GM10847 (cell line): ENCODE results near the gene GRP.

Experiments
- POLR2A ChIP-seq: IDR thresholded peaks from 2 replicates; pipeline ENCODE4 v1.6.1; 2011; ENCODE audit not compliant: insufficient read length; ENCODE audit errors: extremely low read depth

The GRP gene

GRCh38 chr18:59219672-59220163 lies at the start of gene GRP:
Gene GRP (plus strand): TSS chr18:59220158. CDS start chr18:59220266, 108 bp downstream.
- TF ChIP-seq POLR2A = no peak

- no peak for TF ChIP-seq POLR2A
These were observed 47.2 kb upstream of the GRP start for GRCh38 chr18:59172664-59173249.

GRCh38 chr18:59177485-59177884 lies 42.5 kb upstream of the GRP start:
- no peak for TF ChIP-seq POLR2A

- TF ChIP-seq POLR2A = no peak
These were observed 39.7 kb upstream of the GRP start for GRCh38 chr18:59180150-59180845.

GRCh38 chr18:59182673-59183072 lies 37.3 kb upstream of the GRP start:
- TF ChIP-seq POLR2A = no peak

GRCh38 chr18:59189008-59189407 lies 30.9 kb upstream of the GRP start:
- no peak for TF ChIP-seq POLR2A

GRCh38 chr18:59189746-59190145 lies 30.2 kb upstream of the GRP start:
- TF ChIP-seq POLR2A = no peak

GRCh38 chr18:59196161-59196725 lies 23.7 kb upstream of the GRP start:
- TF ChIP-seq POLR2A = no peak

GRCh38 chr18:59197636-59198035 lies 22.3 kb upstream of the GRP start:
- no peak for TF ChIP-seq POLR2A

- no peak for TF ChIP-seq POLR2A
These were observed 21.7 kb upstream of the GRP start for GRCh38 chr18:59198215-59198614.

GRCh38 chr18:59200787-59201186 lies 19.2 kb upstream of the GRP start:
- no peak for TF ChIP-seq POLR2A

- no peak for TF ChIP-seq POLR2A
These were observed 17.6 kb upstream of the GRP start for GRCh38 chr18:59202258-59202820.

GRCh38 chr18:59207506-59207905 lies 12.5 kb upstream of the GRP start:
- TF ChIP-seq POLR2A = no peak

GRCh38 chr18:59208602-59209125 lies 11.3 kb upstream of the GRP start:
- no peak for TF ChIP-seq POLR2A

GRCh38 chr18:59210299-59210698 lies 9.7 kb upstream of the GRP start:
- TF ChIP-seq POLR2A = no peak

- no peak for TF ChIP-seq POLR2A
These were observed 8.3 kb upstream of the GRP start for GRCh38 chr18:59211629-59212028.
